Stimulated activated naive CD8-positive, alpha-beta T cell treated with anti-CD3 and anti-CD28 coated beads, Interleukin-15, amount 100 ng/mL, for 72 hours (primary cell): ENCODE measurements around the gene TUB.

Source experiments
- ATAC-seq: fragments of 150-1000 bp; cut with Tn5 transposase; 2 replicates; pipeline ENCODE4 v1.10.0; 2021; ENCODE audit warnings: mild to moderate bottlenecking, moderate library complexity
- DNase-seq, 2 donors: peaks; one replicate each; pipeline ENCODE4 v3.0.0; 2021 to 2022
- H3K27ac Mint-ChIP-seq, 2 donors: one replicate each; pipeline ENCODE4 v1.8.0; 2022; ENCODE audit warnings: mild to moderate bottlenecking in 2 of 2, mixed read lengths in 2 of 2, moderate library complexity in 2 of 2
- H3K27me3 Mint-ChIP-seq: one replicate; pipeline ENCODE4 v1.8.0; 2022; ENCODE audit warnings: mixed read lengths
- H3K4me1 Mint-ChIP-seq: one replicate; pipeline ENCODE4 v1.8.0; 2022; ENCODE audit warnings: mild to moderate bottlenecking, mixed read lengths
- H3K4me3 Mint-ChIP-seq, 2 donors: one replicate each; pipeline ENCODE4 v1.8.0; 2022; ENCODE audit warnings: mild to moderate bottlenecking in 2 of 2, mixed read lengths in 2 of 2, moderate library complexity in 1 of 2
- H3K9me3 Mint-ChIP-seq, 2 donors: one replicate each; pipeline ENCODE4 v1.8.0; 2022; ENCODE audit warnings: mixed read lengths in 2 of 2

Gene TUB

GRCh38 chr11:8101421-8101820 is 20.4 kb downstream of the TUB start:
- ATAC-seq (no peak), DNase-seq (no peak)
- Mint-ChIP-seq H3K4me3 (no peak overlapping the region), H3K4me1 (no peaks in the 10 kb centered on the region), H3K27ac (no peak overlapping the region), H3K9me3 (no peaks in the 10 kb centered on the region), H3K27me3 (no peaks in the 10 kb centered on the region)

GRCh38 chr11:8102296-8102915 is 21.4 kb downstream of the TUB start:
- no peaks in the 10 kb centered on the region for H3K4me1 Mint-ChIP-seq
- peak overlapping the region in 1 of 2 donors; percentile 38 for H3K27ac Mint-ChIP-seq
- DNase-seq (no peak), ATAC-seq (no peak)
- H3K27me3 Mint-ChIP-seq = no peaks in the 10 kb centered on the region
- H3K9me3 Mint-ChIP-seq = no peaks in the 10 kb centered on the region
- H3K4me3 Mint-ChIP-seq = no peak overlapping the region

GRCh38 chr11:8102965-8103364 is 22.0 kb downstream of the TUB start:
- no peak for DNase-seq
- Mint-ChIP-seq H3K4me3 (no peak overlapping the region), H3K4me1 (no peaks in the 10 kb centered on the region), H3K9me3 (no peaks in the 10 kb centered on the region), H3K27me3 (no peaks in the 10 kb centered on the region), H3K27ac (no peak overlapping the region)
- no peak for ATAC-seq

GRCh38 chr11:8103909-8104308 is 22.9 kb downstream of the TUB start:
- H3K4me1 Mint-ChIP-seq = no peaks in the 10 kb centered on the region
- no peaks in the 10 kb centered on the region for H3K27me3 Mint-ChIP-seq
- no peak overlapping the region for H3K27ac Mint-ChIP-seq
- no peak overlapping the region for H3K4me3 Mint-ChIP-seq
- no peaks in the 10 kb centered on the region for H3K9me3 Mint-ChIP-seq
- no peak for ATAC-seq
- DNase-seq = no peak

GRCh38 chr11:8105133-8105532 is 24.1 kb downstream of the TUB start:
- ATAC-seq = no peak
- no peak for DNase-seq
- Mint-ChIP-seq H3K27me3 (no peaks in the 10 kb centered on the region), H3K27ac (no peak overlapping the region), H3K4me1 (no peaks in the 10 kb centered on the region), H3K9me3 (no peaks in the 10 kb centered on the region), H3K4me3 (no peak overlapping the region)

GRCh38 chr11:8105666-8106065 is 24.7 kb downstream of the TUB start:
- DNase-seq = no peak
- Mint-ChIP-seq H3K4me1 (no peaks in the 10 kb centered on the region), H3K27me3 (no peaks in the 10 kb centered on the region), H3K4me3 (no peak overlapping the region), H3K9me3 (no peaks in the 10 kb centered on the region), H3K27ac (no peak overlapping the region)
- ATAC-seq = no peak

GRCh38 chr11:8106679-8107078 is 25.7 kb downstream of the TUB start:
- Mint-ChIP-seq H3K4me1 (no peaks in the 10 kb centered on the region), H3K27me3 (no peaks in the 10 kb centered on the region), H3K9me3 (no peaks in the 10 kb centered on the region), H3K27ac (no peak overlapping the region), H3K4me3 (no peak overlapping the region)
- DNase-seq = no peak
- no peak for ATAC-seq

- H3K4me3 Mint-ChIP-seq = no peak overlapping the region
- ATAC-seq (no peak), DNase-seq (no peak)
- H3K9me3 Mint-ChIP-seq = no peaks in the 10 kb centered on the region
- no peak overlapping the region for H3K27ac Mint-ChIP-seq
- H3K27me3 Mint-ChIP-seq = no peaks in the 10 kb centered on the region
- H3K4me1 Mint-ChIP-seq = no peaks in the 10 kb centered on the region
Measured at GRCh38 chr11:8107642-8108041, 26.6 kb downstream of the TUB start.

- DNase-seq (no peak), ATAC-seq (no peak)
- H3K4me1 Mint-ChIP-seq = no peaks in the 10 kb centered on the region
- no peaks in the 10 kb centered on the region for H3K9me3 Mint-ChIP-seq
- H3K27me3 Mint-ChIP-seq = no peaks in the 10 kb centered on the region
- H3K27ac Mint-ChIP-seq = no peak overlapping the region
- H3K4me3 Mint-ChIP-seq = no peak overlapping the region
Measured at GRCh38 chr11:8108421-8108820, 27.4 kb downstream of the TUB start.

- Mint-ChIP-seq H3K27me3 (no peaks in the 10 kb centered on the region), H3K4me1 (no peaks in the 10 kb centered on the region), H3K9me3 (peaks cover 0 to 10% of the 10 kb centered on the region in 2 donors), H3K4me3 (no peak overlapping the region), H3K27ac (peak overlapping the region in 1 of 2 donors; percentile 34)
- no peak for DNase-seq
- no peak for ATAC-seq
Measured at GRCh38 chr11:8109675-8110074, 28.7 kb downstream of the TUB start.

- H3K27ac Mint-ChIP-seq = no peak overlapping the region
- H3K9me3 Mint-ChIP-seq = peaks cover 0 to 16% of the 10 kb centered on the region in 2 donors
- H3K27me3 Mint-ChIP-seq = no peaks in the 10 kb centered on the region
- H3K4me1 Mint-ChIP-seq = no peaks in the 10 kb centered on the region
- DNase-seq (no peak), ATAC-seq (no peak)
- no peak overlapping the region for H3K4me3 Mint-ChIP-seq
Measured at GRCh38 chr11:8110396-8110795, 29.4 kb downstream of the TUB start.

GRCh38 chr11:8111636-8112035 is 30.6 kb downstream of the TUB start:
- no peaks in the 10 kb centered on the region for H3K4me1 Mint-ChIP-seq
- ATAC-seq (no peak), DNase-seq (no peak)

GRCh38 chr11:8122173-8122764 is 41.3 kb downstream of the TUB start:
- Mint-ChIP-seq H3K4me1 (no peaks in the 10 kb centered on the region), H3K27ac (no peak overlapping the region), H3K4me3 (no peak overlapping the region), H3K9me3 (peaks cover 0 to 9% of the 10 kb centered on the region in 2 donors), H3K27me3 (no peaks in the 10 kb centered on the region)
- ATAC-seq (no peak), DNase-seq (no peak)

More at GRCh38 chr11:8111636-8112035, 30.6 kb downstream of the TUB start:
- Mint-ChIP-seq H3K4me3 (no peak overlapping the region), H3K27me3 (no peaks in the 10 kb centered on the region), H3K9me3 (peaks cover 0 to 16% of the 10 kb centered on the region in 2 donors), H3K27ac (no peak overlapping the region)

GRCh38 chr11:8126649-8127289 is 45.8 kb downstream of the TUB start:
- H3K27ac Mint-ChIP-seq = no peak overlapping the region
- H3K27me3 Mint-ChIP-seq = no peaks in the 10 kb centered on the region
- H3K4me3 Mint-ChIP-seq = no peak overlapping the region
- ATAC-seq (no peak), DNase-seq (no peak)
- H3K4me1 Mint-ChIP-seq = no peaks in the 10 kb centered on the region
- H3K9me3 Mint-ChIP-seq = no peaks in the 10 kb centered on the region

- no peak overlapping the region for H3K27ac Mint-ChIP-seq
- H3K27me3 Mint-ChIP-seq = no peaks in the 10 kb centered on the region
- ATAC-seq = no peak
- H3K4me3 Mint-ChIP-seq = no peak overlapping the region
- no peaks in the 10 kb centered on the region for H3K4me1 Mint-ChIP-seq
- H3K9me3 Mint-ChIP-seq = no peaks in the 10 kb centered on the region
- no peak for DNase-seq
Measured at GRCh38 chr11:8127447-8127846, 46.4 kb downstream of the TUB start.

GRCh38 chr11:8138526-8138925 is 57.5 kb downstream of the TUB start:
- no peaks in the 10 kb centered on the region for H3K27me3 Mint-ChIP-seq
- no peaks in the 10 kb centered on the region for H3K4me1 Mint-ChIP-seq
- no peak for DNase-seq
- no peak overlapping the region for H3K4me3 Mint-ChIP-seq
- ATAC-seq = no peak
- no peaks in the 10 kb centered on the region for H3K9me3 Mint-ChIP-seq
- no peak overlapping the region for H3K27ac Mint-ChIP-seq
